Neural progenitor cell (in vitro differentiated cells): ENCODE measurements around the gene ATF5.
"Not testable (repeated sequence)": the region's sequence is repeated elsewhere in the genome, so short reads cannot be mapped to it uniquely, and the experiment has no call there.

Source experiments
- EZH2 ChIP-seq: fragments of 200-600 bp; sonication (generic); IDR thresholded peaks from 2 replicates; pipeline ENCODE4 v1.6.1; 2017; ENCODE audit warnings: antibody characterized with exemption, mild to moderate bottlenecking, moderate library complexity
- EZH2phosphoT487 ChIP-seq: fragments of 200-600 bp; sonication (generic); IDR thresholded peaks from 2 replicates; pipeline ENCODE4 v1.6.1; 2017; ENCODE audit warnings: antibody characterized with exemption
- TF ChIP-seq, protein P1 (sequence below): fragments of 200-600 bp; sonication (generic); IDR thresholded peaks from 2 replicates; pipeline ENCODE4 v1.5.1; 2017; ENCODE audit warnings: antibody characterized with exemption, mild to moderate bottlenecking

DNA sequence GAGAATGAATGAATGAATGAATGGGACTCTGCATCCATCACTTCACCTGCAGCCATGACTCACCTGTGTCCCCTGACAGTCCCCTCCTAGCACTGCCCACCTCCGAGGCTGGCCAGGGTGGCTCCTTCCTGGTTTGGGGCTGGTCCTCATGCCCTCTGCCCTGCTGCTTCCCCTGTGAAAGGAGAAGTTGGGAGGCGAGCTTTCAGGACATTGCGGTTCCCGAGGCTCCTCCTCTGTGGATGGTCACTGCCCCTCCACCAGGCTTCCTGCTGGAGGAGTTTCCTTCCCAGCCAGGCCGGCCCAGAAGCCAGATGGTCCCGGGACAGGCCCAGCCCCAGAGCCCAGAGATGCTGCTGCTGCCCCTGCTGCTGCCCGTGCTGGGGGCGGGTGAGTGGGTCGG is 40.4 kb downstream of the ATF5 start:
- TF ChIP-seq, protein P1, sequence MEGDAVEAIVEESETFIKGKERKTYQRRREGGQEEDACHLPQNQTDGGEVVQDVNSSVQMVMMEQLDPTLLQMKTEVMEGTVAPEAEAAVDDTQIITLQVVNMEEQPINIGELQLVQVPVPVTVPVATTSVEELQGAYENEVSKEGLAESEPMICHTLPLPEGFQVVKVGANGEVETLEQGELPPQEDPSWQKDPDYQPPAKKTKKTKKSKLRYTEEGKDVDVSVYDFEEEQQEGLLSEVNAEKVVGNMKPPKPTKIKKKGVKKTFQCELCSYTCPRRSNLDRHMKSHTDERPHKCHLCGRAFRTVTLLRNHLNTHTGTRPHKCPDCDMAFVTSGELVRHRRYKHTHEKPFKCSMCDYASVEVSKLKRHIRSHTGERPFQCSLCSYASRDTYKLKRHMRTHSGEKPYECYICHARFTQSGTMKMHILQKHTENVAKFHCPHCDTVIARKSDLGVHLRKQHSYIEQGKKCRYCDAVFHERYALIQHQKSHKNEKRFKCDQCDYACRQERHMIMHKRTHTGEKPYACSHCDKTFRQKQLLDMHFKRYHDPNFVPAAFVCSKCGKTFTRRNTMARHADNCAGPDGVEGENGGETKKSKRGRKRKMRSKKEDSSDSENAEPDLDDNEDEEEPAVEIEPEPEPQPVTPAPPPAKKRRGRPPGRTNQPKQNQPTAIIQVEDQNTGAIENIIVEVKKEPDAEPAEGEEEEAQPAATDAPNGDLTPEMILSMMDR: not testable (repeated sequence)
- TF ChIP-seq EZH2phosphoT487, EZH2: not testable (repeated sequence)
